CD4-positive, alpha-beta T cell treated with Interleukin-17A for 4 hours (primary cell): ENCODE data around the gene CREBBP.

Experiments
- DNase-seq: peaks from one replicate; pipeline ENCODE4 v3.0.0-alpha.2; 2020; ENCODE audit warnings: mixed read lengths

The CREBBP gene

GRCh38 chr16:3792472-3793012 lies 88.0 kb downstream of the CREBBP start:
- no peak for DNase-seq

GRCh38 chr16:3791701-3792100 lies 88.8 kb downstream of the CREBBP start:
- DNase-seq: no peak

- no peak for DNase-seq
These were observed 91.0 kb downstream of the CREBBP start for GRCh38 chr16:3789375-3790099.

- no peak for DNase-seq
These were observed 91.7 kb downstream of the CREBBP start for GRCh38 chr16:3788711-3789374.

- no peak for DNase-seq
These were observed 92.4 kb downstream of the CREBBP start for GRCh38 chr16:3787924-3788661.

- DNase-seq: no peak
These were observed 95.1 kb downstream of the CREBBP start for GRCh38 chr16:3785413-3785812.

GRCh38 chr16:3783516-3783915 lies 97.0 kb downstream of the CREBBP start:
- DNase-seq: no peak

GRCh38 chr16:3782566-3782965 lies 97.9 kb downstream of the CREBBP start:
- no peak for DNase-seq

- no peak for DNase-seq
These were observed 99.1 kb downstream of the CREBBP start for GRCh38 chr16:3781421-3781820.

GRCh38 chr16:3780570-3780969 lies 99.9 kb downstream of the CREBBP start:
- peak; percentile 12 for DNase-seq

- DNase-seq: no peak
These were observed 104.2 kb downstream of the CREBBP start for GRCh38 chr16:3776316-3776715.

GRCh38 chr16:3774819-3775218 lies 105.7 kb downstream of the CREBBP start:
- no peak for DNase-seq

GRCh38 chr16:3774156-3774767 lies 106.3 kb downstream of the CREBBP start:
- DNase-seq: no peak

- no peak for DNase-seq
These were observed 106.8 kb downstream of the CREBBP start for GRCh38 chr16:3773663-3774062.

- no peak for DNase-seq
These were observed 109.0 kb downstream of the CREBBP start for GRCh38 chr16:3771513-3771912.

- DNase-seq: no peak
These were observed 110.0 kb downstream of the CREBBP start for GRCh38 chr16:3770530-3770929.

- DNase-seq: no peak
These were observed 110.6 kb downstream of the CREBBP start for GRCh38 chr16:3769942-3770341.

- no peak for DNase-seq
These were observed 111.5 kb downstream of the CREBBP start for GRCh38 chr16:3769013-3769412.

GRCh38 chr16:3767333-3767986 lies 113.1 kb downstream of the CREBBP start:
- DNase-seq: no peak

GRCh38 chr16:3766177-3766576 lies 114.3 kb downstream of the CREBBP start:
- DNase-seq: no peak

GRCh38 chr16:3764409-3764808 lies 116.1 kb downstream of the CREBBP start:
- no peak for DNase-seq

GRCh38 chr16:3762107-3762750 lies 118.3 kb downstream of the CREBBP start:
- no peak for DNase-seq
